Measurements from ENCODE around the gene HAPLN3. TPM values are rescaled to one million over a fixed set of nuclear protein-coding genes. Genes with fewer than 3 reads are reported as not detected.

Gene HAPLN3
- total and polyA plus RNA-seq, 2 experiments from 2014 or later, result 4.2 to 6.6 TPM

DNA sequence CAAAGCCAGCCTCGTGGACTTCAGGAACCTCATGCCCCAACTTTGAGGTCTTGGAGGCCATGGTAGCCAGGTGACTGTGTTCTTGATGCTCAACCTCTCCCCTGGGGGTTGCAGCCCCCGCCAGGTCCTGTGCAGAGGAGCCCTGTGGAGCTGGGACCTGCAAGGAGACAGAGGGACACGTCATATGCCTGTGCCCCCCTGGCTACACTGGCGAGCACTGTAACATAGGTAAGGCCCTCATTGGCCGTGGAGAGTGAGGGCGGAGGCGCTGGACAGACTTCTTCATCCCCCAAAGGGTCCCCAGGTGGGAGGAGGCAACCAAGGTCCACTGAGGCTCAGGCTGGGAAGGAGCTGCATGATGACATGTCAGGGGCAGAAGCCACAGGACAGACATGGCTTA lies 35.1 kb downstream of the HAPLN3 start:
- Histone ChIP-seq H3K4me1 (ENCODE audit: insufficient read depth) (no peaks in the 10 kb centered on the region), H3K27me3 (no peaks in the 10 kb centered on the region), H3K4me3 (no peak overlapping the region), H3K36me3 (replicated peaks; ENCODE audit: insufficient read depth, low read depth) (no peaks in the 10 kb centered on the region), H3K9me2 (replicated peaks; ENCODE audit: insufficient read depth) (no peaks in the 10 kb centered on the region), H3K27ac (no peak overlapping the region), H3K9me3 (ENCODE audit: low read depth) (no peaks in the 10 kb centered on the region), H4K20me1 (ENCODE audit: insufficient read depth, poor library complexity, severe bottlenecking) (no peaks in the 10 kb centered on the region), H2AFZ (no peak overlapping the region), H3K79me2 (no peaks in the 10 kb centered on the region), H3K4me2 (no peak overlapping the region)
- no peak for TF ChIP-seq EZH2 (IDR thresholded peaks at IDR 0.05; ENCODE audit: borderline replicate concordance)
- TF ChIP-seq, protein P1, sequence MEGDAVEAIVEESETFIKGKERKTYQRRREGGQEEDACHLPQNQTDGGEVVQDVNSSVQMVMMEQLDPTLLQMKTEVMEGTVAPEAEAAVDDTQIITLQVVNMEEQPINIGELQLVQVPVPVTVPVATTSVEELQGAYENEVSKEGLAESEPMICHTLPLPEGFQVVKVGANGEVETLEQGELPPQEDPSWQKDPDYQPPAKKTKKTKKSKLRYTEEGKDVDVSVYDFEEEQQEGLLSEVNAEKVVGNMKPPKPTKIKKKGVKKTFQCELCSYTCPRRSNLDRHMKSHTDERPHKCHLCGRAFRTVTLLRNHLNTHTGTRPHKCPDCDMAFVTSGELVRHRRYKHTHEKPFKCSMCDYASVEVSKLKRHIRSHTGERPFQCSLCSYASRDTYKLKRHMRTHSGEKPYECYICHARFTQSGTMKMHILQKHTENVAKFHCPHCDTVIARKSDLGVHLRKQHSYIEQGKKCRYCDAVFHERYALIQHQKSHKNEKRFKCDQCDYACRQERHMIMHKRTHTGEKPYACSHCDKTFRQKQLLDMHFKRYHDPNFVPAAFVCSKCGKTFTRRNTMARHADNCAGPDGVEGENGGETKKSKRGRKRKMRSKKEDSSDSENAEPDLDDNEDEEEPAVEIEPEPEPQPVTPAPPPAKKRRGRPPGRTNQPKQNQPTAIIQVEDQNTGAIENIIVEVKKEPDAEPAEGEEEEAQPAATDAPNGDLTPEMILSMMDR (IDR thresholded peaks at IDR 0.05; ENCODE audit: poor library complexity), result no peak
- no peak for TF ChIP-seq EZH2phosphoT487 (IDR thresholded peaks at IDR 0.05; ENCODE audit: low read depth, severe bottlenecking, unreplicated experiment)
- DNase-seq (ENCODE audit: low spot score), result no peak
- whole genome bisulfite sequencing (ENCODE audit: low lambda C conversion rate, missing lambda C conversion rate), result 84% methylated on average over 7 of the region's 7 CpGs

DNA sequence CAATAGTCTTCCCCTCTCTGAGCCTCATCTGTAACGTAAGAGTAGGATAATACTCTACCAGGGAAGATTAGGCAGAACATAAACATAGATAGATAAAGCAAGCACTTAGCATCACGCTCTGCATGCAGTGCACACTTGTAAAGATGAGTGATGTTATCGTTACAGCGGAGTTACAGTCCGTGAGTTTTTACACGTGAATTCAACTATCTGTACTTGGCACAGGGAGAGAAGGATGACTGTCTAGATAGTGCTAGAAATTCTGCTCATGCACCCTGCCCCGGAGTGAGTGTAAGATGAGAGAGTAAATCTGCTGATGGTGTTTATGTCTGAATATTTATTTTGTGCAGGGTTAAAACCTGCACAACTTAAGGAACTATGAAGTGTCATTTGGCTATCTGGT lies 35.8 kb downstream of the HAPLN3 start:
- Histone ChIP-seq H3K9me3 (ENCODE audit: low read depth) (no peaks in the 10 kb centered on the region), H3K36me3 (replicated peaks; ENCODE audit: insufficient read depth, low read depth) (no peaks in the 10 kb centered on the region), H3K79me2 (no peaks in the 10 kb centered on the region), H2AFZ (no peak overlapping the region), H3K4me3 (no peak overlapping the region), H3K4me1 (ENCODE audit: insufficient read depth) (no peaks in the 10 kb centered on the region), H3K27me3 (no peaks in the 10 kb centered on the region), H3K4me2 (no peak overlapping the region), H3K27ac (no peak overlapping the region), H4K20me1 (ENCODE audit: insufficient read depth, poor library complexity, severe bottlenecking) (no peaks in the 10 kb centered on the region), H3K9me2 (replicated peaks; ENCODE audit: insufficient read depth) (no peaks in the 10 kb centered on the region)
- TF ChIP-seq, protein P1 (IDR thresholded peaks at IDR 0.05; ENCODE audit: poor library complexity), result no peak
- TF ChIP-seq EZH2phosphoT487 (IDR thresholded peaks at IDR 0.05; ENCODE audit: low read depth, severe bottlenecking, unreplicated experiment) (no peak), EZH2 (IDR thresholded peaks at IDR 0.05; ENCODE audit: borderline replicate concordance) (no peak)
- 50% methylated on average over 7 of the region's 7 CpGs for WGBS (ENCODE audit: low lambda C conversion rate, missing lambda C conversion rate)
- no peak for DNase-seq (ENCODE audit: low spot score)

DNA sequence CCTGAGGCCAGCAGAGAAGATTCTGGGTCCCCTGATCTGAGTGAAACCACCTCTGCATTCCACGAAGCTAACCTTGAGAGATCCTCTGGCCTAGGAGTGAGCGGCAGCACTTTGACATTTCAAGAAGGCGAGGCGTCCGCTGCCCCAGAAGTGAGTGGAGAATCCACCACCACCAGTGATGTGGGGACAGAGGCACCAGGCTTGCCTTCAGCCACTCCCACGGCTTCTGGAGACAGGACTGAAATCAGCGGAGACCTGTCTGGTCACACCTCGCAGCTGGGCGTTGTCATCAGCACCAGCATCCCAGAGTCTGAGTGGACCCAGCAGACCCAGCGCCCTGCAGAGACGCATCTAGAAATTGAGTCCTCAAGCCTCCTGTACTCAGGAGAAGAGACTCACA lies 36.4 kb downstream of the HAPLN3 start:
- Histone ChIP-seq H2AFZ (no peak overlapping the region), H4K20me1 (ENCODE audit: insufficient read depth, poor library complexity, severe bottlenecking) (no peaks in the 10 kb centered on the region), H3K9me3 (ENCODE audit: low read depth) (no peaks in the 10 kb centered on the region), H3K27me3 (no peaks in the 10 kb centered on the region), H3K4me1 (ENCODE audit: insufficient read depth) (no peaks in the 10 kb centered on the region), H3K4me3 (no peak overlapping the region), H3K9me2 (replicated peaks; ENCODE audit: insufficient read depth) (no peaks in the 10 kb centered on the region), H3K27ac (no peak overlapping the region), H3K36me3 (replicated peaks; ENCODE audit: insufficient read depth, low read depth) (no peaks in the 10 kb centered on the region), H3K4me2 (no peak overlapping the region), H3K79me2 (no peaks in the 10 kb centered on the region)
- DNase-seq (ENCODE audit: low spot score), result no peak
- TF ChIP-seq EZH2 (IDR thresholded peaks at IDR 0.05; ENCODE audit: borderline replicate concordance) (no peak), EZH2phosphoT487 (IDR thresholded peaks at IDR 0.05; ENCODE audit: low read depth, severe bottlenecking, unreplicated experiment) (no peak)
- TF ChIP-seq, protein P1 (IDR thresholded peaks at IDR 0.05; ENCODE audit: poor library complexity), result no peak
- 89% methylated on average over 11 of the region's 11 CpGs for WGBS (ENCODE audit: low lambda C conversion rate, missing lambda C conversion rate)

DNA sequence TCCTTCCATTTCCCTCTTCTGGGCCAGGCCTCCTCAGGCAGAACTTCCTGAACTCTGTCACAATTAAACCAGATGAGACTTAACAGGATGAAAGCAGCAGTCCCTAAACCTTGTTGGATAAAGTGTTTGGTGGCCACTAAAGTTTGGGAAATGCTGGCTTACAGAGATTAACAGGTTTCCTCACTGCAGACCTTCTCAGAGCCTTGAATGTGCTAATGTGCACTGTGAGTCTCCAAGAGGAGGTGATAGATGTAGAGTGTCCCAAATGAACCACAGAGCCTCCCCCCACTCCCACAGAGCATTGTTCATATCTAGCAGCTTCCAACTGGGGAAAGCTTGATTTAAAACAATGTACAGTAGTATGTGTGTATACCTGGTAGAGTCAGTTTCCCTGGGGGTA lies 42.9 kb downstream of the HAPLN3 start:
- TF ChIP-seq EZH2phosphoT487 (IDR thresholded peaks at IDR 0.05; ENCODE audit: low read depth, severe bottlenecking, unreplicated experiment) (no peak), EZH2 (IDR thresholded peaks at IDR 0.05; ENCODE audit: borderline replicate concordance) (no peak)
- TF ChIP-seq, protein P1 (IDR thresholded peaks at IDR 0.05; ENCODE audit: poor library complexity), result no peak
- Histone ChIP-seq H3K27me3 (no peaks in the 10 kb centered on the region), H3K9me3 (ENCODE audit: low read depth) (no peaks in the 10 kb centered on the region), H3K4me1 (ENCODE audit: insufficient read depth) (no peaks in the 10 kb centered on the region), H3K27ac (no peak overlapping the region), H3K9me2 (replicated peaks; ENCODE audit: insufficient read depth) (no peaks in the 10 kb centered on the region), H3K4me3 (no peak overlapping the region), H3K4me2 (no peak overlapping the region), H3K36me3 (replicated peaks; ENCODE audit: insufficient read depth, low read depth) (no peaks in the 10 kb centered on the region), H4K20me1 (ENCODE audit: insufficient read depth, poor library complexity, severe bottlenecking) (no peaks in the 10 kb centered on the region), H3K79me2 (no peaks in the 10 kb centered on the region), H2AFZ (no peak overlapping the region)
- DNase-seq (ENCODE audit: low spot score), result no peak
